GM12878 (cell line): ENCODE measurements around the gene CCDC182. TPM values are rescaled to one million over a fixed set of nuclear protein-coding genes. Genes with fewer than 3 reads are reported as not detected.

Experiments
- ATAC-seq: fragments of 200-7000 bp; cut with Tn5 transposase; 3 replicates; pipeline ENCODE4 v1.9.1; 2020; ENCODE audit warnings: mild to moderate bottlenecking, moderate library complexity
- BruUV-seq: library from RNA; stranded (reverse); fragments of 400-500 nt; replicated peaks from 2 replicates; lab custom pipeline; 2021; lab: Mats Ljungman, UMichigan
- CTCF ChIA-PET: fragments of 300-600 bp; sonication (Branson Sonifier 250); formaldehyde crosslinking; extraction: SDS; loops from one replicate; lab custom pipeline; 2021; ENCODE audit warnings: inconsistent platforms; lab: Yijun Ruan, JAX
- POLR2A ChIA-PET: fragments of 350-600 bp; formaldehyde crosslinking; extraction: SDS; loops from one replicate; lab custom pipeline; 2021; ENCODE audit warnings: inconsistent platforms; lab: Charles Lee
- RAD21 ChIA-PET: fragments of 300-600 bp; sonication (Branson Sonifier 250); formaldehyde crosslinking; loops from one replicate; lab custom pipeline; 2023; ENCODE audit warnings: antibody characterized with exemption; ENCODE audit not compliant: unreplicated experiment; lab: Charles Lee
- SMC1A ChIA-PET: fragments of 300-600 bp; sonication (Branson Sonifier 250); formaldehyde crosslinking; loops from one replicate; lab custom pipeline; 2023; ENCODE audit not compliant: unreplicated experiment, uncharacterized antibody; lab: Charles Lee
- DNase-seq: peaks from one replicate; pipeline ENCODE4 v3.0.0-alpha.2; 2011; ENCODE audit warnings: low read depth, low spot score
- FAIRE-seq: peaks from 3 replicates; lab custom pipeline; 2011; peaks lifted over from hg19 to GRCh38; lab: Jason Lieb, UNC
- H2AFZ ChIP-seq: 2 replicates; pipeline ENCODE4 v1.6.0; 2011; ENCODE audit warnings: low read depth, low read length, control low read depth; ENCODE audit not compliant: control insufficient read depth
- H3K27ac ChIP-seq: 2 replicates; pipeline ENCODE4 v1.5.1; 2011; ENCODE audit warnings: control low read depth; ENCODE audit not compliant: control insufficient read depth, insufficient read depth
- H3K27me3 ChIP-seq, 2 experiments: replicated peaks in 1 of 2; 2 replicates each; pipeline versions ENCODE4 v1.6.0 to v1.6.1; 2011; ENCODE audit warnings: low read length in 1 of 2; ENCODE audit not compliant: control insufficient read depth in 2 of 2, insufficient read depth in 2 of 2
- H3K36me3 ChIP-seq, 2 experiments: 2 replicates each; pipeline ENCODE4 v1.5.1; 2011; ENCODE audit warnings: low read length in 1 of 2; ENCODE audit not compliant: control insufficient read depth in 2 of 2, insufficient read depth in 2 of 2
- H3K4me1 ChIP-seq: 2 replicates; pipeline ENCODE4 v1.6.1; 2011; ENCODE audit warnings: mild to moderate bottlenecking, low read length, moderate library complexity, mixed read lengths; ENCODE audit not compliant: control insufficient read depth, insufficient read depth
- H3K4me2 ChIP-seq: 2 replicates; pipeline ENCODE4 v1.6.0; 2011; ENCODE audit warnings: control low read depth; ENCODE audit not compliant: control insufficient read depth, insufficient read depth
- H3K4me3 ChIP-seq: fragments of 200-600 bp; sonication (generic); 2 replicates; pipeline ENCODE4 v1.5.1; 2016
- H3K79me2 ChIP-seq: 2 replicates; pipeline ENCODE4 v1.6.0; 2011; ENCODE audit warnings: low read length; ENCODE audit not compliant: control insufficient read depth, insufficient read depth
- H3K9ac ChIP-seq: 2 replicates; pipeline ENCODE4 v1.8.0; 2011; ENCODE audit warnings: low read length, control low read depth, mixed read lengths; ENCODE audit not compliant: control insufficient read depth, insufficient read depth
- H3K9me3 ChIP-seq: replicated peaks from 3 replicates; pipeline ENCODE4 v1.5.1; 2011; ENCODE audit warnings: mild to moderate bottlenecking, low read length; ENCODE audit not compliant: control insufficient read depth, insufficient read depth
- H4K20me1 ChIP-seq: 2 replicates; pipeline ENCODE4 v1.6.0; 2011; ENCODE audit not compliant: control insufficient read depth, insufficient read depth
- MAX ChIP-seq: IDR thresholded peaks from 2 replicates; pipeline ENCODE4 v1.6.1; 2012; ENCODE audit warnings: low read depth, low read length, improper control_type of control experiment
- MYC ChIP-seq: IDR thresholded peaks from 2 replicates; pipeline ENCODE4 v1.6.1; 2011; ENCODE audit warnings: mild to moderate bottlenecking, low read length, moderate library complexity, inconsistent platforms; ENCODE audit not compliant: insufficient read depth, insufficient replicate concordance, insufficient read length, severe bottlenecking
- NR2C2 ChIP-seq: IDR thresholded peaks from 2 replicates; pipeline ENCODE4 v1.6.1; 2011; ENCODE audit warnings: borderline replicate concordance, low read depth; ENCODE audit not compliant: control insufficient read depth, insufficient read length
- NRF1 ChIP-seq: conservative IDR thresholded peaks from 2 replicates; pipeline ENCODE4 v1.6.1; 2011; ENCODE audit warnings: mild to moderate bottlenecking, low read depth, low read length, improper control_type of control experiment
- TCF12 ChIP-seq: IDR thresholded peaks from 2 replicates; pipeline ENCODE4 v1.6.1; 2011; ENCODE audit warnings: low read depth, mild to moderate bottlenecking, low read length
- ZZZ3 ChIP-seq: IDR thresholded peaks from 2 replicates; pipeline ENCODE4 v1.6.1; 2011; ENCODE audit warnings: low read depth; ENCODE audit not compliant: control insufficient read depth, insufficient read length
- WGBS: methylation state at CpG from one replicate; pipeline ENCODE4 v1.1.6; 2016; ENCODE audit warnings: low lambda C conversion rate; ENCODE audit not compliant: insufficient replicate concordance, insufficient coverage; ENCODE audit errors: missing lambda C conversion rate; 5-methylcytosine and 5-hydroxymethylcytosine counted together
- in situ Hi-C: fragments of 300-500 bp; cut with MboI; formaldehyde crosslinking; loops from 9 replicates; pipeline ENCODE4 v1.14.3; 2018; ENCODE audit warnings: mixed read lengths
- intact Hi-C: fragments of 100-400 bp; cut with micrococcal nuclease; formaldehyde crosslinking; loops from one replicate; pipeline ENCODE4 v1.14.2; 2022; ENCODE audit not compliant: unreplicated experiment
- polyA plus RNA-seq, 11 experiments: library from polyadenylated mRNA; depleted of rRNA in 4 of 11; unstranded in 6 of 11; stranded (reverse) in 5 of 11; fragments of >200 nt; fragmentation: Nextera tagmentation in 4 of 11; fragmentation: Illumina TruSeq in 1 of 11; extraction: Ambion mirVana in 4 of 11; extraction: Trizol in 1 of 11; gene quantifications; 1 replicate in 1 of 11; 2 replicates in 10 of 11; pipeline versions ENCODE4 v1.2.1 to v1.2.3, GENCODE V29; 2011 to 2016; ENCODE audit warnings: inconsistent platforms in 2 of 11, missing spikeins in 2 of 11, low read depth in 1 of 11
- total RNA-seq, 4 experiments: library from RNA; depleted of rRNA in 3 of 4; stranded (reverse); fragments of >200 nt in 3 of 4; fragmentation: Illumina TruSeq in 1 of 4; extraction: Trizol in 1 of 4; gene quantifications; 2 replicates each; pipeline versions ENCODE4 v1.2.1 to v1.2.3, GENCODE V29; 2013 to 2021
- TF ChIP-seq, protein P1 (sequence below): fragments of 450-650 bp; IDR thresholded peaks from 2 replicates; pipeline ENCODE4 v1.6.1; 2018; ENCODE audit warnings: mild to moderate bottlenecking, low read depth, moderate library complexity; ENCODE audit not compliant: partially characterized antibody

Gene CCDC182
- total and polyA plus RNA-seq, 10 of the 15 experiments (the other 5 are each of a cell fraction or from before 2014, with no cell fraction given): not detected

GRCh38 chr17:57761887-57762286 is 16.8 kb upstream of the CCDC182 start:
- TF ChIP-seq, protein P1, sequence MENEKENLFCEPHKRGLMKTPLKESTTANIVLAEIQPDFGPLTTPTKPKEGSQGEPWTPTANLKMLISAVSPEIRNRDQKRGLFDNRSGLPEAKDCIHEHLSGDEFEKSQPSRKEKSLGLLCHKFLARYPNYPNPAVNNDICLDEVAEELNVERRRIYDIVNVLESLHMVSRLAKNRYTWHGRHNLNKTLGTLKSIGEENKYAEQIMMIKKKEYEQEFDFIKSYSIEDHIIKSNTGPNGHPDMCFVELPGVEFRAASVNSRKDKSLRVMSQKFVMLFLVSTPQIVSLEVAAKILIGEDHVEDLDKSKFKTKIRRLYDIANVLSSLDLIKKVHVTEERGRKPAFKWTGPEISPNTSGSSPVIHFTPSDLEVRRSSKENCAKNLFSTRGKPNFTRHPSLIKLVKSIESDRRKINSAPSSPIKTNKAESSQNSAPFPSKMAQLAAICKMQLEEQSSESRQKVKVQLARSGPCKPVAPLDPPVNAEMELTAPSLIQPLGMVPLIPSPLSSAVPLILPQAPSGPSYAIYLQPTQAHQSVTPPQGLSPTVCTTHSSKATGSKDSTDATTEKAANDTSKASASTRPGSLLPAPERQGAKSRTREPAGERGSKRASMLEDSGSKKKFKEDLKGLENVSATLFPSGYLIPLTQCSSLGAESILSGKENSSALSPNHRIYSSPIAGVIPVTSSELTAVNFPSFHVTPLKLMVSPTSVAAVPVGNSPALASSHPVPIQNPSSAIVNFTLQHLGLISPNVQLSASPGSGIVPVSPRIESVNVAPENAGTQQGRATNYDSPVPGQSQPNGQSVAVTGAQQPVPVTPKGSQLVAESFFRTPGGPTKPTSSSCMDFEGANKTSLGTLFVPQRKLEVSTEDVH: no peak
- TF ChIP-seq NR2C2: no peak
- TF ChIP-seq ZZZ3: no peak
- no peak for TF ChIP-seq MAX
- TF ChIP-seq NRF1: no peak
- no peak for TF ChIP-seq TCF12
- TF ChIP-seq MYC: no peak
- H3K4me2 ChIP-seq: no peak overlapping the region
- WGBS: 57% methylated on average over 8 of the region's 8 CpGs
- no peak for FAIRE-seq
- in situ Hi-C loops: no loop called here
- H3K79me2 ChIP-seq: no peaks in the 10 kb centered on the region
- ChIA-PET SMC1A (interaction anchor here (0.6 kb wide), 1 partner anchor 632 kb away, joined by 4 read pairs; no protein-coding TSS in a partner anchor), POLR2A (no interaction called here), CTCF (no interaction called here), RAD21 (no interaction called here)
- no peaks in the 10 kb centered on the region for H3K4me1 ChIP-seq
- no peak for DNase-seq
- no peaks in the 10 kb centered on the region for H3K36me3 ChIP-seq
- intact Hi-C loops: no loop called here
- no peak for ATAC-seq
- no TSS peak for BruUV-seq
- H4K20me1 ChIP-seq: no peaks in the 10 kb centered on the region
- no peak overlapping the region for H3K27ac ChIP-seq
- no peak overlapping the region for H2AFZ ChIP-seq
- H3K9ac ChIP-seq: no peak overlapping the region
- no peak overlapping the region for H3K4me3 ChIP-seq
- no peaks in the 10 kb centered on the region for H3K9me3 ChIP-seq
- peaks cover 0 to 2% of the 10 kb centered on the region in 2 experiments; a peak in 2 of 4 replicates for H3K27me3 ChIP-seq
